Measurements from ENCODE around the gene AGBL5.

DNA sequence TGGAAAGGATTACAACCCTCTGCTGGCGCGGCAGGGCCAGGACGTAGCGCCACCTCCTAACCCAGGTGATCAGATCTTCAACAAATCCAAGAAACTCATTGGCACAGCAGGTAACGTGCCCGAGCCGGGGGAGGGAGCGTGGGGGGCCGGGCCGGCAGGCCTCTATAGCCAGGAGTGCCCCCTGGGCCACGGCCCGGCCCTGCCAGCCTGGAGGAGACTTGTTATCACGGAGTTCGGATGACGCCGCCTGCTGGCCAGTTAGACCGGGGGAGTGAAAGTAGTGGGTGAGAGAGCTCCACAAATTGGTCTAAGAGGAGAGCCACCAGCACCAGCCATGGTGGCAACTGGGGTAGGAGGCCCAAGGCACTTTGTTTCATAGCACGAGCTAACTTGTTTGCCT is 27.3 kb upstream of the AGBL5 start:
- TF ChIP-seq CTCF (conservative IDR thresholded peaks at IDR 0.05; ENCODE audit: low read length): peak; percentile 24; the same call in 1 of the 2 replicates
- no peak for TF ChIP-seq EZH2phosphoT487 (IDR thresholded peaks at IDR 0.05; ENCODE audit: borderline replicate concordance, low read depth, low read length)

All from OCI-LY7 (cell line).